D341Med (cell line): ENCODE data around the gene RTN1.

Experiments used
- DNase-seq: peaks from one replicate; pipeline ENCODE4 v3.0.0; 2012; ENCODE audit warnings: low spot score

Gene RTN1

GRCh38 chr14:59849411-59850130, 21.0 kb downstream of the RTN1 start:
- DNase-seq = no peak

GRCh38 chr14:59848671-59849070, 21.9 kb downstream of the RTN1 start:
- no peak for DNase-seq

- no peak for DNase-seq
These were observed 22.9 kb downstream of the RTN1 start for GRCh38 chr14:59847711-59848110.

GRCh38 chr14:59846595-59846994, 24.0 kb downstream of the RTN1 start:
- DNase-seq = no peak

- DNase-seq = no peak
These were observed 25.3 kb downstream of the RTN1 start for GRCh38 chr14:59845245-59845644.

- DNase-seq = no peak
These were observed 26.3 kb downstream of the RTN1 start for GRCh38 chr14:59844186-59844812.

GRCh38 chr14:59836116-59836515, 34.5 kb downstream of the RTN1 start:
- no peak for DNase-seq

GRCh38 chr14:59832653-59833294, 37.8 kb downstream of the RTN1 start:
- DNase-seq = no peak

GRCh38 chr14:59831121-59831730, 39.4 kb downstream of the RTN1 start:
- no peak for DNase-seq

GRCh38 chr14:59830338-59830734, 40.2 kb downstream of the RTN1 start:
- no peak for DNase-seq

- no peak for DNase-seq
These were observed 40.9 kb downstream of the RTN1 start for GRCh38 chr14:59829469-59830337.

- no peak for DNase-seq
These were observed 42.3 kb downstream of the RTN1 start for GRCh38 chr14:59828276-59828675.

- no peak for DNase-seq
These were observed 43.2 kb downstream of the RTN1 start for GRCh38 chr14:59827401-59827800.

- no peak for DNase-seq
These were observed 44.4 kb downstream of the RTN1 start for GRCh38 chr14:59826150-59826549.

GRCh38 chr14:59823179-59823578, 47.4 kb downstream of the RTN1 start:
- no peak for DNase-seq

- no peak for DNase-seq
These were observed 51.0 kb downstream of the RTN1 start for GRCh38 chr14:59819446-59820088.

- no peak for DNase-seq
These were observed 53.6 kb downstream of the RTN1 start for GRCh38 chr14:59816941-59817340.

GRCh38 chr14:59814988-59815387, 55.6 kb downstream of the RTN1 start:
- no peak for DNase-seq

GRCh38 chr14:59811815-59812214, 58.8 kb downstream of the RTN1 start:
- DNase-seq = no peak

- no peak for DNase-seq
These were observed 59.5 kb downstream of the RTN1 start for GRCh38 chr14:59811073-59811472.

GRCh38 chr14:59803052-59803540, 67.5 kb downstream of the RTN1 start:
- DNase-seq = no peak
